BLaER1 (cell line): ENCODE results near the gene OR3A1.
"Not testable (repeated sequence)": the region's sequence is repeated elsewhere in the genome, so short reads cannot be mapped to it uniquely, and the experiment has no call there.

ENCODE experiments used
- H3K27ac ChIP-seq: shearing (Covaris generic); formaldehyde crosslinking; 2 replicates; pipeline ENCODE4 v1.8.1; 2022
- H3K27me3 ChIP-seq: shearing (Covaris generic); formaldehyde crosslinking; 2 replicates; pipeline ENCODE4 v1.8.1; 2022
- H3K36me3 ChIP-seq: shearing (Covaris generic); formaldehyde crosslinking; 2 replicates; pipeline ENCODE4 v1.8.1; 2022
- H3K4me1 ChIP-seq: shearing (Covaris generic); formaldehyde crosslinking; 2 replicates; pipeline ENCODE4 v1.8.1; 2022
- H3K4me2 ChIP-seq: shearing (Covaris generic); formaldehyde crosslinking; 2 replicates; pipeline ENCODE4 v1.8.1; 2022
- H3K4me3 ChIP-seq: shearing (Covaris generic); formaldehyde crosslinking; 2 replicates; pipeline ENCODE4 v1.8.1; 2022
- H3K9ac ChIP-seq: shearing (Covaris generic); formaldehyde crosslinking; 2 replicates; pipeline ENCODE4 v1.8.1; 2022
- H3K9me3 ChIP-seq: shearing (Covaris generic); formaldehyde crosslinking; 2 replicates; pipeline ENCODE4 v1.8.1; 2022
- H4K20me1 ChIP-seq: shearing (Covaris generic); formaldehyde crosslinking; 2 replicates; pipeline ENCODE4 v1.8.1; 2022
- Cebpa-rat ChIP-seq: shearing (Covaris generic); IDR thresholded peaks from 2 replicates; pipeline ENCODE4 v1.8.1; 2022

The OR3A1 gene

GRCh38 chr17:3271072-3271848 is 26.9 kb downstream of the OR3A1 start:
- H3K4me2 ChIP-seq: no peak overlapping the region
- no peaks in the 10 kb centered on the region for H4K20me1 ChIP-seq
- H3K9me3 ChIP-seq: peaks cover 29% of the 10 kb centered on the region
- no peak for TF ChIP-seq Cebpa-rat
- no peaks in the 10 kb centered on the region for H3K27me3 ChIP-seq
- no peaks in the 10 kb centered on the region for H3K36me3 ChIP-seq
- peaks cover 9% of the 10 kb centered on the region for H3K4me1 ChIP-seq
- no peak overlapping the region for H3K27ac ChIP-seq
- no peak overlapping the region for H3K4me3 ChIP-seq
- H3K9ac ChIP-seq: no peak overlapping the region

DNA sequence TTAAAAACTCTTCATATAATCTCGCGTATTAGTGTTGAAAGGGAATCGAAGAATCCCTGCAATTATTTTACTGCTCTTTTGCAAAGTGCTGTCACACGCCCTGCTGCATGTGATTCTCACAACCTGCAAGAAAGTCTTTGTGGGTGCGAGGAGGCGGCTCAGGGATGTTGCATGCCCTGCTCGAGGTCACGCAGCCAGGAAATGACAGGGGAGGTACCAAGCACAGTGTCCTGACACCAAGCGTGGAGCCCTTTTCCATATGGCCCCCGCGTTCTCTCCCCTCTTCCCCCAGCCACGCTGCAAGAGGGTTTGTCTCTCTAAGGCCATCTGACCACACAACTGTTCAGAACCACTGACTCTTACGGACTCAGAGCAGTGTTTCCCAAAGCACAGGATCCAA is 37.6 kb downstream of the OR3A1 start:
- H3K4me3 ChIP-seq: no peak overlapping the region
- no peak overlapping the region for H3K4me2 ChIP-seq
- H3K4me1 ChIP-seq: no peaks in the 10 kb centered on the region
- H3K36me3 ChIP-seq: no peaks in the 10 kb centered on the region
- no peaks in the 10 kb centered on the region for H4K20me1 ChIP-seq
- no peak overlapping the region for H3K9ac ChIP-seq
- no peaks in the 10 kb centered on the region for H3K9me3 ChIP-seq
- TF ChIP-seq Cebpa-rat: no peak
- H3K27ac ChIP-seq: no peak overlapping the region
- H3K27me3 ChIP-seq: no peaks in the 10 kb centered on the region

GRCh38 chr17:3260163-3260562 is 38.0 kb downstream of the OR3A1 start:
- Histone ChIP-seq H3K4me1 (no peaks in the 10 kb centered on the region), H4K20me1 (no peaks in the 10 kb centered on the region), H3K36me3 (no peaks in the 10 kb centered on the region), H3K27ac (no peak overlapping the region), H3K27me3 (no peaks in the 10 kb centered on the region), H3K9ac (no peak overlapping the region), H3K4me2 (no peak overlapping the region), H3K4me3 (no peak overlapping the region), H3K9me3 (no peaks in the 10 kb centered on the region)
- TF ChIP-seq Cebpa-rat: no peak

- Histone ChIP-seq H3K9ac (no peak overlapping the region), H3K27me3 (no peaks in the 10 kb centered on the region), H3K4me1 (no peaks in the 10 kb centered on the region), H3K4me3 (no peak overlapping the region), H3K27ac (no peak overlapping the region), H3K36me3 (no peaks in the 10 kb centered on the region), H3K4me2 (no peak overlapping the region), H4K20me1 (no peaks in the 10 kb centered on the region), H3K9me3 (no peaks in the 10 kb centered on the region)
- no peak for TF ChIP-seq Cebpa-rat
Measured at GRCh38 chr17:3256575-3256974, 41.6 kb downstream of the OR3A1 start.

DNA sequence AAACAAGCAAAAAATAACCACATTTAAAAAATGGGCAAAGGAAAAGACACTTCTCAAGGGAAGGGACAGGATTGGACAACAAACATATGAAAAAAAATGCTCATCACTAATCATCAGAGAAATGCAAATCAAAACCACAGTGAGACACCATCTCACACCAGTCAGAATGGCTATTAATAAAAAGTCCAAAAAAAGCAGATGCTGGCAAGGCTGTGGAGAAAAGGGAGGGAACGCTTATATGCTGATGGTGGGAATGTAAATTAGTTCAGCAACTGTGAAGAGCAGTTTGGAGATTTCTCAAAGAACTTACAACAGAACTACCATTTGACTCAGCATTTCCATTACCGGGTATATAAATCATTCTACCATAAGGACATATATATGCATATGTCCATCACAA is 49.1 kb downstream of the OR3A1 start:
- H3K4me3 ChIP-seq, H3K4me2 ChIP-seq, H3K4me1 ChIP-seq, H3K27me3 ChIP-seq, H3K27ac ChIP-seq, H3K9me3 ChIP-seq, H4K20me1 ChIP-seq, H3K9ac ChIP-seq, H3K36me3 ChIP-seq: not testable (repeated sequence)

GRCh38 chr17:3244841-3245240 is 53.3 kb downstream of the OR3A1 start:
- not testable (repeated sequence) for H3K27me3 ChIP-seq, H3K4me1 ChIP-seq, H3K27ac ChIP-seq, H3K4me3 ChIP-seq, H3K9me3 ChIP-seq, H3K9ac ChIP-seq, H3K4me2 ChIP-seq, H3K36me3 ChIP-seq, H4K20me1 ChIP-seq

DNA sequence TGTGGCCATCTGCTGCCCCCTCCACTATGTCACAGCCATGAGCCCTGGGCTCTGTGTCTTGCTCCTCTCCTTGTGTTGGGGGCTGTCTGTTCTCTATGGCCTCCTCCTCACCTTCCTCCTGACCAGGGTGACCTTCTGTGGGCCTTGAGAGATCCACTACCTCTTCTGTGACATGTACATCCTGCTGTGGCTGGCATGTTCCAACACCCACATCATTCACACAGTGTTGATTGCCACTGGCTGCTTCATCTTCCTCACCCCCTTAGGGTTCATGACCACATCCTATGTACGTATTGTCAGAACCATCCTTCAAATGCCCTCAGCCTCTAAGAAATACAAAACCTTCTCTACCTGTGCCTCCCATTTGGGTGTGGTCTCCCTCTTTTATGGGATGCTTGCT is 57.1 kb downstream of the OR3A1 start:
- not testable (repeated sequence) for H3K4me3 ChIP-seq, H3K36me3 ChIP-seq, H4K20me1 ChIP-seq, H3K27me3 ChIP-seq, H3K9me3 ChIP-seq, H3K4me2 ChIP-seq, H3K4me1 ChIP-seq, H3K27ac ChIP-seq, H3K9ac ChIP-seq
